HG03469 (cell line): ENCODE results near the gene ANKZF1.
A peak's percentile ranks its signal among the peaks of the same experiment; 100 is the strongest.

Experiments used
- ATAC-seq: cut with Tn5 transposase; IDR thresholded peaks from one replicate; pipeline ENCODE4 v1.9.1; 2021; ENCODE audit warnings: mild to moderate bottlenecking, moderate library complexity, moderate number of reproducible peaks; ENCODE audit not compliant: unreplicated experiment

Gene ANKZF1

GRCh38 chr2:219223831-219224610 is 5.6 kb upstream of the ANKZF1 start:
- ATAC-seq = no peak

- ATAC-seq = no peak
These were observed 4.3 kb upstream of the ANKZF1 start for GRCh38 chr2:219225350-219225749.

GRCh38 chr2:219228041-219228910 is 1.3 kb upstream of the ANKZF1 start:
- no peak for ATAC-seq

- ATAC-seq = peak; percentile 3
These were observed 698 bp upstream of the ANKZF1 start for GRCh38 chr2:219228911-219229304.

- no peak for ATAC-seq
These were observed 494 bp downstream of the ANKZF1 start for GRCh38 chr2:219230059-219230540.

GRCh38 chr2:219234331-219234730 is 4.7 kb downstream of the ANKZF1 start:
- no peak for ATAC-seq

GRCh38 chr2:219243291-219243761 is 13.7 kb downstream of the ANKZF1 start:
- ATAC-seq = no peak

- ATAC-seq = no peak
These were observed 15.2 kb downstream of the ANKZF1 start for GRCh38 chr2:219244789-219245147.

GRCh38 chr2:219245148-219245898 is 15.7 kb downstream of the ANKZF1 start, which contains the start of the genes GLB1L and STK16:
Gene GLB1L, minus strand, starts transcription at chr2:219245444. Its CDS starts 1,871 bp downstream, at chr2:219243573.
Gene STK16, plus strand, starts transcription at chr2:219245479. Its CDS starts 521 bp downstream, at chr2:219246000.
- peak; percentile 57 for ATAC-seq

- ATAC-seq = no peak
These were observed 16.3 kb downstream of the ANKZF1 start for GRCh38 chr2:219245899-219246230.

- ATAC-seq = no peak
These were observed 17.0 kb downstream of the ANKZF1 start for GRCh38 chr2:219246559-219246958.

GRCh38 chr2:219247678-219248642 is 18.4 kb downstream of the ANKZF1 start:
- ATAC-seq = no peak

GRCh38 chr2:219248845-219249202 is 19.2 kb downstream of the ANKZF1 start:
- ATAC-seq = no peak

GRCh38 chr2:219249203-219249980 is 19.8 kb downstream of the ANKZF1 start:
- peak; percentile 22 for ATAC-seq

GRCh38 chr2:219250049-219250781 is 20.6 kb downstream of the ANKZF1 start:
- ATAC-seq = no peak

- no peak for ATAC-seq
These were observed 22.1 kb downstream of the ANKZF1 start for GRCh38 chr2:219251656-219252055.

GRCh38 chr2:219252084-219252483 is 22.5 kb downstream of the ANKZF1 start:
- no peak for ATAC-seq

GRCh38 chr2:219252570-219252899 is 22.9 kb downstream of the ANKZF1 start:
- ATAC-seq = no peak
